CD4-positive, alpha-beta T cell treated with Interleukin-4 for 1 hour (primary cell): ENCODE data around the gene DCLK1.
"Not testable (repeated sequence)": the region's sequence is repeated elsewhere in the genome, so short reads cannot be mapped to it uniquely, and the experiment has no call there.

ENCODE experiments used
- DNase-seq, 2 donors: peaks; one replicate each; pipeline ENCODE4 v3.0.0-alpha.2; 2020 to 2022

The DCLK1 gene

GRCh38 chr13:36082806-36083205 lies 48.4 kb downstream of the DCLK1 start:
- no peak for DNase-seq

- DNase-seq = no peak
Measured at GRCh38 chr13:36082396-36082795, 48.8 kb downstream of the DCLK1 start.

GRCh38 chr13:36076211-36076610 lies 55.0 kb downstream of the DCLK1 start:
- no peak for DNase-seq

GRCh38 chr13:36074659-36075058 lies 56.5 kb downstream of the DCLK1 start:
- DNase-seq = no peak

GRCh38 chr13:36072152-36072935 lies 58.8 kb downstream of the DCLK1 start:
- no peak for DNase-seq

- DNase-seq = not testable (repeated sequence)
Measured at GRCh38 chr13:36070504-36071192, 60.5 kb downstream of the DCLK1 start.

GRCh38 chr13:36069881-36070366 lies 61.3 kb downstream of the DCLK1 start:
- DNase-seq = no peak

- DNase-seq = no peak
Measured at GRCh38 chr13:36068991-36069390, 62.2 kb downstream of the DCLK1 start.

GRCh38 chr13:36068566-36068965 lies 62.6 kb downstream of the DCLK1 start:
- DNase-seq = no peak

GRCh38 chr13:36067746-36068381 lies 63.3 kb downstream of the DCLK1 start:
- DNase-seq = no peak

- no peak for DNase-seq
Measured at GRCh38 chr13:36062249-36062648, 68.9 kb downstream of the DCLK1 start.

GRCh38 chr13:36061621-36062020 lies 69.6 kb downstream of the DCLK1 start:
- DNase-seq = no peak

- no peak for DNase-seq
Measured at GRCh38 chr13:36061054-36061453, 70.1 kb downstream of the DCLK1 start.

GRCh38 chr13:36059321-36059720 lies 71.9 kb downstream of the DCLK1 start:
- DNase-seq = no peak

GRCh38 chr13:36058116-36058515 lies 73.1 kb downstream of the DCLK1 start:
- no peak for DNase-seq

- no peak for DNase-seq
Measured at GRCh38 chr13:36057547-36057946, 73.6 kb downstream of the DCLK1 start.

GRCh38 chr13:36057041-36057440 lies 74.1 kb downstream of the DCLK1 start:
- no peak for DNase-seq

- no peak for DNase-seq
Measured at GRCh38 chr13:36055366-36055765, 75.8 kb downstream of the DCLK1 start.

- no peak for DNase-seq
Measured at GRCh38 chr13:36054041-36054440, 77.1 kb downstream of the DCLK1 start.

- no peak for DNase-seq
Measured at GRCh38 chr13:36051082-36051481, 80.1 kb downstream of the DCLK1 start.

GRCh38 chr13:36046672-36047071 lies 84.5 kb downstream of the DCLK1 start:
- DNase-seq = no peak

GRCh38 chr13:36038785-36039555 lies 92.2 kb downstream of the DCLK1 start:
- DNase-seq = no peak

- no peak for DNase-seq
Measured at GRCh38 chr13:36033035-36033434, 98.1 kb downstream of the DCLK1 start.
